H1 (cell line): ENCODE data around the gene TRIM24. TPM values are rescaled to one million over a fixed set of nuclear protein-coding genes. Genes with fewer than 3 reads are reported as not detected.
"Not testable (repeated sequence)": the region's sequence is repeated elsewhere in the genome, so short reads cannot be mapped to it uniquely, and the experiment has no call there.

Source experiments
- CTCF ChIA-PET: fragments of 300-600 bp; sonication (Branson Sonifier 250); formaldehyde crosslinking; loops from one replicate; lab custom pipeline; 2021; ENCODE audit not compliant: partially characterized antibody; lab: Charles Lee
- POLR2A ChIA-PET: fragments of 300-600 bp; sonication (Branson Sonifier 250); formaldehyde crosslinking; loops from one replicate; lab custom pipeline; 2021; ENCODE audit warnings: inconsistent platforms; ENCODE audit not compliant: partially characterized antibody; lab: Charles Lee
- DNase-seq, 2 experiments: peaks; one replicate each; pipeline versions ENCODE4 v3.0.0 to v3.0.0-alpha.2; 2010 to 2022; ENCODE audit warnings: low spot score in 2 of 2, low read depth in 1 of 2, mixed read lengths in 1 of 2
- FAIRE-seq: peaks from 2 replicates; lab custom pipeline; 2011; peaks lifted over from hg19 to GRCh38; lab: Jason Lieb, UNC
- H2AFZ ChIP-seq: 2 replicates; pipeline ENCODE4 v1.8.1; 2012; ENCODE audit warnings: low read length, inconsistent platforms
- H2AK5ac ChIP-seq: 2 replicates; pipeline ENCODE4 v1.6.1; 2013; ENCODE audit warnings: low read depth, low read length
- H2BK120ac ChIP-seq: replicated peaks from 2 replicates; pipeline ENCODE3; 2013; ENCODE audit warnings: low read depth, low read length, inconsistent platforms
- H2BK12ac ChIP-seq: 2 replicates; pipeline ENCODE4 v1.6.1; 2013; ENCODE audit warnings: low read depth, low read length
- H2BK15ac ChIP-seq: 2 replicates; pipeline ENCODE4 v1.6.1; 2013; ENCODE audit warnings: low read length
- H2BK20ac ChIP-seq: 2 replicates; pipeline ENCODE4 v1.6.1; 2013; ENCODE audit warnings: low read length
- H2BK5ac ChIP-seq: 2 replicates; pipeline ENCODE4 v1.6.1; 2013; ENCODE audit warnings: low read depth, low read length
- H3K14ac ChIP-seq: 2 replicates; pipeline ENCODE4 v1.6.1; 2013; ENCODE audit warnings: inconsistent platforms; ENCODE audit not compliant: insufficient read length
- H3K18ac ChIP-seq: 2 replicates; pipeline ENCODE4 v1.6.1; 2013; ENCODE audit warnings: low read length; ENCODE audit errors: extremely low read depth
- H3K23ac ChIP-seq: 2 replicates; pipeline ENCODE4 v1.6.1; 2013; ENCODE audit warnings: inconsistent platforms; ENCODE audit not compliant: insufficient read length
- H3K23me2 ChIP-seq: 2 replicates; pipeline ENCODE4 v1.6.1; 2013; ENCODE audit warnings: low read depth, low read length
- H3K27ac ChIP-seq: 2 replicates; pipeline ENCODE4 v1.6.1; 2011; ENCODE audit warnings: low read depth, low read length, inconsistent platforms
- H3K27me3 ChIP-seq, 4 experiments: replicated peaks in 1 of 4; 1 replicate in 1 of 4; 2 replicates in 3 of 4; pipeline versions ENCODE4 v1.6.1 to v1.8.1; 2011 to 2013; ENCODE audit warnings: low read length in 3 of 4, mild to moderate bottlenecking in 3 of 4, inconsistent platforms in 2 of 4, mixed read lengths in 2 of 4, moderate library complexity in 1 of 4; ENCODE audit not compliant: control insufficient read depth in 3 of 4, insufficient read depth in 3 of 4; ENCODE audit errors: extremely low read depth in 1 of 4
- H3K36me3 ChIP-seq, 4 experiments: 2 replicates each; pipeline versions ENCODE4 v1.6.1 to v1.8.1; 2011 to 2013; ENCODE audit warnings: mild to moderate bottlenecking in 4 of 4, low read length in 3 of 4, moderate library complexity in 2 of 4, control low read depth in 1 of 4, inconsistent platforms in 1 of 4; ENCODE audit not compliant: insufficient read depth in 4 of 4, control insufficient read depth in 2 of 4
- H3K4ac ChIP-seq: replicated peaks from 2 replicates; pipeline ENCODE3; 2013; ENCODE audit warnings: low read length, low read depth, mixed read lengths, inconsistent platforms; ENCODE audit not compliant: insufficient read length
- H3K4me1 ChIP-seq, 4 experiments: replicated peaks in 1 of 4; 1 replicate in 1 of 4; 2 replicates in 3 of 4; pipeline versions ENCODE4 v1.6.1 to v1.8.1; 2011 to 2013; ENCODE audit warnings: low read length in 3 of 4, inconsistent platforms in 2 of 4, mixed read lengths in 1 of 4; ENCODE audit not compliant: insufficient read depth in 4 of 4, control insufficient read depth in 3 of 4
- H3K4me2 ChIP-seq, 2 experiments: 2 replicates each; pipeline versions ENCODE4 v1.6.1 to v1.8.1; 2011 to 2013; ENCODE audit warnings: low read depth in 2 of 2, low read length in 2 of 2, control low read depth in 1 of 2, inconsistent platforms in 1 of 2, mild to moderate bottlenecking in 1 of 2; ENCODE audit not compliant: insufficient read depth in 1 of 2
- H3K4me3 ChIP-seq, 4 experiments: fragments of 200-600, 300-600 bp in 1 of 4; sonication (generic), shearing (Covaris generic), sonication (Bioruptor Twin) in 1 of 4; 2 replicates each; pipeline versions ENCODE4 v1.5.1 to v1.8.1; 2011 to 2016; ENCODE audit warnings: low read length in 4 of 4, low read depth in 3 of 4, control low read depth in 2 of 4, inconsistent platforms in 2 of 4, mild to moderate bottlenecking in 2 of 4, mixed read lengths in 1 of 4, moderate library complexity in 1 of 4; ENCODE audit not compliant: insufficient read depth in 2 of 4; ENCODE audit errors: extremely low read depth in 1 of 4
- H3K56ac ChIP-seq: replicated peaks from 2 replicates; pipeline ENCODE3; 2013; ENCODE audit warnings: low read depth, mild to moderate bottlenecking, mixed read lengths, low read length, inconsistent platforms; ENCODE audit not compliant: insufficient read length
- H3K79me1 ChIP-seq: 2 replicates; pipeline ENCODE4 v1.6.1; 2013; ENCODE audit warnings: low read depth, low read length, control low read depth
- H3K79me2 ChIP-seq, 2 experiments: 2 replicates each; pipeline versions ENCODE4 v1.6.1 to v1.8.1; 2012 to 2013; ENCODE audit warnings: low read length in 2 of 2, mild to moderate bottlenecking in 2 of 2, inconsistent platforms in 1 of 2; ENCODE audit not compliant: insufficient read depth in 2 of 2, control insufficient read depth in 1 of 2
- H3K9ac ChIP-seq, 4 experiments: replicated peaks in 1 of 4; 1 replicate in 1 of 4; 2 replicates in 3 of 4; pipeline versions ENCODE4 v1.6.1 to v1.8.1; 2011 to 2013; ENCODE audit warnings: low read depth in 3 of 4, low read length in 3 of 4, control low read depth in 2 of 4, mild to moderate bottlenecking in 2 of 4, moderate library complexity in 2 of 4, inconsistent platforms in 1 of 4; ENCODE audit errors: extremely low read depth in 1 of 4
- H3K9me3 ChIP-seq, 2 experiments: 2 replicates each; pipeline versions ENCODE4 v1.6.1 to v1.8.1; 2012 to 2013; ENCODE audit warnings: mild to moderate bottlenecking in 2 of 2, moderate library complexity in 2 of 2, control low read depth in 1 of 2, inconsistent platforms in 1 of 2, low read depth in 1 of 2, low read length in 1 of 2, mixed read lengths in 1 of 2; ENCODE audit not compliant: insufficient read depth in 2 of 2
- H4K20me1 ChIP-seq, 2 experiments: replicated peaks in 1 of 2; 2 replicates each; pipeline versions ENCODE3 to v1.8.1; 2011 to 2013; ENCODE audit warnings: inconsistent platforms in 2 of 2, low read length in 2 of 2, mild to moderate bottlenecking in 1 of 2; ENCODE audit not compliant: insufficient read depth in 2 of 2, control insufficient read depth in 1 of 2
- H4K5ac ChIP-seq: 2 replicates; pipeline ENCODE4 v1.6.1; 2013; ENCODE audit warnings: low read length, low read depth, mixed read lengths, inconsistent platforms; ENCODE audit not compliant: insufficient read length
- H4K8ac ChIP-seq: 2 replicates; pipeline ENCODE4 v1.8.0; 2013; ENCODE audit warnings: mild to moderate bottlenecking, moderate library complexity, low read length, inconsistent platforms; ENCODE audit not compliant: insufficient read depth; ENCODE audit errors: extremely low read depth
- H4K91ac ChIP-seq: replicated peaks from 2 replicates; pipeline ENCODE3; 2013; ENCODE audit warnings: low read length, mixed read lengths, inconsistent platforms; ENCODE audit not compliant: insufficient read length
- ATF3 ChIP-seq: IDR thresholded peaks from 2 replicates; pipeline ENCODE4 v1.6.1; 2011; ENCODE audit warnings: low read depth, mild to moderate bottlenecking, low read length; ENCODE audit not compliant: insufficient read depth
- BACH1 ChIP-seq: IDR thresholded peaks from 2 replicates; pipeline ENCODE4 v1.6.1; 2012; ENCODE audit warnings: low read length, improper control_type of control experiment
- CBX8 ChIP-seq: fragments of 300-800, 300-1000 bp; sonication (generic); IDR thresholded peaks from 2 replicates; pipeline ENCODE4 v1.7.1; 2016; ENCODE audit warnings: low read depth, low read length, borderline replicate concordance
- HDAC2 ChIP-seq, 2 experiments: fragments of 300-600 bp in 1 of 2; sonication (generic) in 1 of 2; IDR thresholded peaks; 2 replicates each; pipeline ENCODE4 v1.6.1; 2011 to 2012; ENCODE audit warnings: low read depth in 2 of 2, low read length in 2 of 2, mild to moderate bottlenecking in 2 of 2, moderate library complexity in 2 of 2, borderline replicate concordance in 1 of 2, inconsistent platforms in 1 of 2
- JUN ChIP-seq: IDR thresholded peaks from 2 replicates; pipeline ENCODE4 v1.6.1; 2011; ENCODE audit warnings: low read depth, mild to moderate bottlenecking, improper control_type of control experiment, low read length
- RFX5 ChIP-seq: IDR thresholded peaks from 2 replicates; pipeline ENCODE4 v1.6.1; 2011; ENCODE audit warnings: low read depth, low read length, improper control_type of control experiment, borderline replicate concordance
- SIN3A ChIP-seq, 2 experiments: IDR thresholded peaks in 1 of 2; conservative IDR thresholded peaks in 1 of 2; 2 replicates each; pipeline ENCODE4 v1.6.1; 2011 to 2012; ENCODE audit warnings: low read length in 2 of 2, improper control_type of control experiment in 1 of 2, low read depth in 1 of 2, mild to moderate bottlenecking in 1 of 2
- SIX5 ChIP-seq: IDR thresholded peaks from 2 replicates; pipeline ENCODE4 v1.6.1; 2011; ENCODE audit warnings: mild to moderate bottlenecking, low read depth, low read length
- TAF7 ChIP-seq: optimal IDR thresholded peaks from 2 replicates; pipeline ENCODE3; 2011; ENCODE audit warnings: low read depth, mild to moderate bottlenecking, inconsistent platforms, low read length, moderate library complexity, borderline replicate concordance
- WGBS, 2 experiments: shearing (Covaris generic) in 1 of 2; methylation state at CpG; one replicate each; pipeline versions ENCODE4 v1.1.6 to v1.1.7; 2013 to 2015; ENCODE audit warnings: low lambda C conversion rate in 2 of 2, mixed read lengths in 2 of 2, inconsistent platforms in 1 of 2, low coverage in 1 of 2, missing lambda C conversion rate in 1 of 2; ENCODE audit not compliant: insufficient replicate concordance in 2 of 2, insufficient coverage in 1 of 2, insufficient read length in 1 of 2; ENCODE audit errors: extremely low coverage in 1 of 2, missing lambda C conversion rate in 1 of 2; 5-methylcytosine and 5-hydroxymethylcytosine counted together
- polyA plus RNA-seq, 7 experiments: library from polyadenylated mRNA; depleted of rRNA in 3 of 7; stranded (reverse) in 5 of 7; unstranded in 2 of 7; fragments of >200 nt in 5 of 7; fragments of 200-250 nt in 2 of 7; gene quantifications; 1 replicate in 5 of 7; 2 replicates in 1 of 7; 4 replicates in 1 of 7; pipeline versions ENCODE4 v1.2.1 to v1.2.3, GENCODE V29; 2011 to 2013; ENCODE audit warnings: missing spikeins in 2 of 7, mixed read lengths in 2 of 7
- total RNA-seq: library from RNA; stranded (reverse); fragmentation: NEBNext Ultra II Directional; extraction: Animal tissue kit (Norgen Biotek cat#: 25700); gene quantifications from 2 replicates; pipeline ENCODE4 v1.2.1, GENCODE V29; 2021

Gene TRIM24
- total and polyA plus RNA-seq, 2 of the 8 experiments (the other 6 are each of a cell fraction or from before 2014, with no cell fraction given), result 67.6 to 149 TPM

- TF ChIP-seq RFX5 (no peak), TAF7 (peak; percentile 52), JUN (no peak), CBX8 (no peak), ATF3 (no peak), SIX5 (no peak), BACH1 (peak; percentile 60; the same call in 1 of the 2 replicates), HDAC2 (IDR thresholded peaks at IDR 0.05; ENCODE audit: borderline replicate concordance in 1 of 2, low read depth in 2 of 2, low read length in 2 of 2) (no peak; a peak in 1 of 4 replicates), SIN3A (conservative IDR thresholded peaks at IDR 0.05 in 1 of 2, IDR thresholded peaks at IDR 0.05 in 1 of 2; ENCODE audit: low read depth in 1 of 2, low read length in 2 of 2) (peak; percentile 47 to 54; a peak in 2 of 4 replicates)
Measured at GRCh38 chr7:138460176-138460648, at the start of gene TRIM24 (continued).

- DNase-seq, H3K36me3 ChIP-seq, H3K23ac ChIP-seq, H2BK120ac ChIP-seq, POLR2A ChIA-PET, H3K18ac ChIP-seq, H3K4me1 ChIP-seq, H4K5ac ChIP-seq, H2BK15ac ChIP-seq, H3K4me3 ChIP-seq, H2AFZ ChIP-seq, H3K4ac ChIP-seq, H3K23me2 ChIP-seq, H3K56ac ChIP-seq, FAIRE-seq, H3K9ac ChIP-seq, H3K9me3 ChIP-seq, H3K4me2 ChIP-seq, H2AK5ac ChIP-seq, H2BK12ac ChIP-seq, H4K20me1 ChIP-seq, H2BK20ac ChIP-seq, H3K27me3 ChIP-seq, H4K91ac ChIP-seq, H3K14ac ChIP-seq, H3K79me1 ChIP-seq, H3K27ac ChIP-seq, CTCF ChIA-PET, H4K8ac ChIP-seq, H2BK5ac ChIP-seq, H3K79me2 ChIP-seq: not testable (repeated sequence)
- 100% methylated on average over 3 of the region's 3 CpGs; no CpG with 5 or more reads in 1 of the 2 experiments for WGBS, 2 experiments
Measured at GRCh38 chr7:138412077-138412476, 48.0 kb upstream of the TRIM24 start.
